ENCODE data around the gene CLEC16A. TPM values are rescaled to one million over a fixed set of nuclear protein-coding genes. Genes with fewer than 3 reads are reported as not detected.

The CLEC16A gene
- total RNA-seq, 1 donor from 2014 or later = 33.4 TPM

GRCh38 chr16:11004973-11005610 is 60.7 kb downstream of the CLEC16A start:
- Mint-ChIP-seq H3K4me1 (ENCODE audit: unreplicated experiment) (peaks cover 14% of the 10 kb centered on the region), H3K9me3 (peaks cover 6% of the 10 kb centered on the region), H3K36me3 (peaks cover 19% of the 10 kb centered on the region), H3K27ac (no peak overlapping the region), H3K27me3 (no peaks in the 10 kb centered on the region), H3K4me3 (no peak overlapping the region)
- TF ChIP-seq CTCF (conservative IDR thresholded peaks at IDR 0.05) = no peak
- no peak for DNase-seq (ENCODE audit: extremely low spot score, unreplicated experiment)

GRCh38 chr16:11005611-11005975 is 61.2 kb downstream of the CLEC16A start:
- no peak overlapping the region for H3K27ac Mint-ChIP-seq

GRCh38 chr16:11006656-11007055 is 62.3 kb downstream of the CLEC16A start:
- no peak overlapping the region for H3K27ac Mint-ChIP-seq
- H3K36me3 Mint-ChIP-seq = peaks cover 29% of the 10 kb centered on the region
- H3K4me3 Mint-ChIP-seq = no peak overlapping the region
- no peak for TF ChIP-seq CTCF (conservative IDR thresholded peaks at IDR 0.05)
- DNase-seq (ENCODE audit: extremely low spot score, unreplicated experiment) = no peak
- no peaks in the 10 kb centered on the region for H3K27me3 Mint-ChIP-seq
- peaks cover 17% of the 10 kb centered on the region for H3K4me1 Mint-ChIP-seq (ENCODE audit: unreplicated experiment)
- H3K9me3 Mint-ChIP-seq = peaks cover 6% of the 10 kb centered on the region

More at GRCh38 chr16:11005611-11005975, 61.2 kb downstream of the CLEC16A start:
- Mint-ChIP-seq H3K27me3 (no peaks in the 10 kb centered on the region), H3K36me3 (peaks cover 18% of the 10 kb centered on the region), H3K9me3 (peaks cover 6% of the 10 kb centered on the region), H3K4me3 (no peak overlapping the region), H3K4me1 (ENCODE audit: unreplicated experiment) (peaks cover 14% of the 10 kb centered on the region)
- TF ChIP-seq CTCF (conservative IDR thresholded peaks at IDR 0.05) = no peak
- no peak for DNase-seq (ENCODE audit: extremely low spot score, unreplicated experiment)

- no peaks in the 10 kb centered on the region for H3K27me3 Mint-ChIP-seq
- no peak for TF ChIP-seq CTCF (conservative IDR thresholded peaks at IDR 0.05)
- peaks cover 6% of the 10 kb centered on the region for H3K9me3 Mint-ChIP-seq
- no peak overlapping the region for H3K27ac Mint-ChIP-seq
- H3K4me3 Mint-ChIP-seq = no peak overlapping the region
- H3K36me3 Mint-ChIP-seq = peaks cover 31% of the 10 kb centered on the region
- DNase-seq (ENCODE audit: extremely low spot score, unreplicated experiment) = no peak
- peaks cover 17% of the 10 kb centered on the region for H3K4me1 Mint-ChIP-seq (ENCODE audit: unreplicated experiment)
Observed at GRCh38 chr16:11007714-11008280, 63.4 kb downstream of the CLEC16A start.

- no peak overlapping the region for H3K4me3 Mint-ChIP-seq
- H3K36me3 Mint-ChIP-seq = peaks cover 35% of the 10 kb centered on the region
- no peak for TF ChIP-seq CTCF (conservative IDR thresholded peaks at IDR 0.05)
- peaks cover 6% of the 10 kb centered on the region for H3K9me3 Mint-ChIP-seq
- no peak overlapping the region for H3K27ac Mint-ChIP-seq
- peaks cover 21% of the 10 kb centered on the region for H3K4me1 Mint-ChIP-seq (ENCODE audit: unreplicated experiment)
- no peak for DNase-seq (ENCODE audit: extremely low spot score, unreplicated experiment)
- no peaks in the 10 kb centered on the region for H3K27me3 Mint-ChIP-seq
Observed at GRCh38 chr16:11009027-11009755, 64.8 kb downstream of the CLEC16A start.

Data from type B pancreatic cell (in vitro differentiated cells).